ENCODE results near the gene DMD. TPM values are rescaled to one million over a fixed set of nuclear protein-coding genes. Genes with fewer than 3 reads are reported as not detected.

DMD gene
- total RNA-seq, 1 donor from 2014 or later = 9.7 TPM

DNA sequence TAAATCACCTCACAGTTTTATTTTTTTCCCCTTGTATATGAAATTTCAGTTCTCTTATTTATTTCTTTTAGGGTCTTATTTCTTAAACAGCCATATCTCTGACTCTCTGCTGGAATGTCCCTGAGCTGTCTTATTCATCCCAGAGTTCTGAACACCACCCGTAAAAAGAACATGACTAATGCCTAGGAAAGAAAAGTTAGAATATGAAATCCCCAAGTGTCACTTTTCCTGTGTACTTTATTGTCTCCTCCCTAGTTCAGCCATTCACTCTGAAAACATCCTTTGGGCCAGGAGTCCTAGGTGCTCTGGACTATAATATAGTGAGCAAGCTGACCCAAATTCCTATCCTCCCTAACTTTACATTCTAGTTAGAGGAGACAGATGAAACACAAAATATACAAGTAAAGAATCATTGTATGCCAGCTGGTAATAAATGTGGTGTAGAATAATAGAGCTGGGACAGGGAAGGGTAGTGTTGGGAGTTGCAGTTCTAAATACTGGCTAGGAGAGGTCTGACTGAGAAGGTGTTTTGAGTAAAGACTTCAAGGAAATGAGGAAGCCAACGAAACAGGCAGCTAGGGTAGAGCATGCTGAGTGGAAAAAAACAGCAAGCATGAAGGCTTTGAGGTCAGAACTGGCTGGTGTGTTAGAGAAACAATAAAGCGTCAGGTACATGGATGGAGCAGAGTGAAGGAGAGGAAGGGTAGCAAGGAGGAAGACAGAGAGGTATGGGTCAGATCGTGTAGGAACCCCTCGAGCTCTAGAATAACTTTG, 2098.9 kb downstream of the DMD start:
- Mint-ChIP-seq H3K27ac (ENCODE audit: unreplicated experiment) (no peak overlapping the region), H3K27me3 (ENCODE audit: low read depth) (no peaks in the 10 kb centered on the region), H3K4me1 (no peaks in the 10 kb centered on the region), H3K36me3 (ENCODE audit: low read depth) (peaks cover 3% of the 10 kb centered on the region), H3K9me3 (peaks cover 20% of the 10 kb centered on the region), H3K4me3 (no peak overlapping the region)
- TF ChIP-seq, protein P1, sequence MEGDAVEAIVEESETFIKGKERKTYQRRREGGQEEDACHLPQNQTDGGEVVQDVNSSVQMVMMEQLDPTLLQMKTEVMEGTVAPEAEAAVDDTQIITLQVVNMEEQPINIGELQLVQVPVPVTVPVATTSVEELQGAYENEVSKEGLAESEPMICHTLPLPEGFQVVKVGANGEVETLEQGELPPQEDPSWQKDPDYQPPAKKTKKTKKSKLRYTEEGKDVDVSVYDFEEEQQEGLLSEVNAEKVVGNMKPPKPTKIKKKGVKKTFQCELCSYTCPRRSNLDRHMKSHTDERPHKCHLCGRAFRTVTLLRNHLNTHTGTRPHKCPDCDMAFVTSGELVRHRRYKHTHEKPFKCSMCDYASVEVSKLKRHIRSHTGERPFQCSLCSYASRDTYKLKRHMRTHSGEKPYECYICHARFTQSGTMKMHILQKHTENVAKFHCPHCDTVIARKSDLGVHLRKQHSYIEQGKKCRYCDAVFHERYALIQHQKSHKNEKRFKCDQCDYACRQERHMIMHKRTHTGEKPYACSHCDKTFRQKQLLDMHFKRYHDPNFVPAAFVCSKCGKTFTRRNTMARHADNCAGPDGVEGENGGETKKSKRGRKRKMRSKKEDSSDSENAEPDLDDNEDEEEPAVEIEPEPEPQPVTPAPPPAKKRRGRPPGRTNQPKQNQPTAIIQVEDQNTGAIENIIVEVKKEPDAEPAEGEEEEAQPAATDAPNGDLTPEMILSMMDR (conservative IDR thresholded peaks at IDR 0.05) = no peak
- DNase-seq (ENCODE audit: low read depth, low spot score) = no peak

DNA sequence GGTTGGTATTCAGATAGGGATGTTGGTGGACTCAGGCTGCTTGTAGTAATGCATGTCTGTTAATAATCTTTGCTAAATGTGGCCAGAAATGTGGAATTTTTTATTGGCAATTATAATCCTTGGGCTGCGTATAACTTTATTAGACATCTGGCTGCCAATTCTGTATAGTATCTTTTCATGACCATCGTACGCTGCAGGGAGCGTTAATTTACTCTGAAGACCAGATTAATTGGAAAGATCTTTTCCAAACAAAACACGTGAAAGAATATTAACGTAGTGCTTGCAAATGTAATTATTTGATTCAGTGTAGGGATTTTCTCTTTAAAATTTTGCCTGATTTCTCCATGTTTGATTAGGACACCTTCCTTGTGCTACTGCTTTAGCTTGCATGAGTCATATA, 2100.7 kb downstream of the DMD start:
- TF ChIP-seq, protein P1 (conservative IDR thresholded peaks at IDR 0.05) = no peak
- Mint-ChIP-seq H3K27ac (ENCODE audit: unreplicated experiment) (no peak overlapping the region), H3K4me1 (no peaks in the 10 kb centered on the region), H3K36me3 (ENCODE audit: low read depth) (peaks cover 3% of the 10 kb centered on the region), H3K9me3 (peaks cover 29% of the 10 kb centered on the region), H3K27me3 (ENCODE audit: low read depth) (no peaks in the 10 kb centered on the region), H3K4me3 (no peak overlapping the region)
- no peak for DNase-seq (ENCODE audit: low read depth, low spot score)

DNA sequence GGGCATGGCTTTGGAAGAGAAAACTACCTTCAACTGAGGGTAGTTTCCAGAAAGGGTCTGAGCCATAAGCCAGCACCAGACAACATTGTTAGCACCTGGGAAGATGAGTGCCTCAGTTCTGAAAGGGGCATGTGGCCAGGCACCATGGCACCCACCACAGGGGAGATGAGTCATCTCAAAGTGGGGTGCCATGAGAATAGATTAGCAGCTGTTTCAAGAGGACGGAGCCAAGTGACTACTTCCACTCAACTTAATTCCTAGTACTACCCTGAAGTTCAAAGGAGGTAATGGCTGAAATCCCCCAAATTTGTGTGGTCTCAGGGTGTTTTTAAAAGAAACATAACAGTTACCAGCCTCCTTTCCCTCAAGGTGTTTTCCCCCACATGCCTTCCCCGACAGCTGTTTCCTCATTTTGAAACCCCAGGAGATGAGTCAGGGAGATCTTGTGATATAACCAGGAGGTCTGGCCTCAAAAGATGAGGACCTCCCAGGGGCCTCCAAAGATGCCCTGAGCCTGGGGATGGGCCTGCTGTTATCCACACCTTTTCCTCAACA, 2111.7 kb downstream of the DMD start:
- no peak overlapping the region for H3K27ac Mint-ChIP-seq (ENCODE audit: unreplicated experiment)
- no peaks in the 10 kb centered on the region for H3K36me3 Mint-ChIP-seq (ENCODE audit: low read depth)
- no peaks in the 10 kb centered on the region for H3K4me1 Mint-ChIP-seq
- DNase-seq (ENCODE audit: low read depth, low spot score) = no peak
- peaks cover 17% of the 10 kb centered on the region for H3K9me3 Mint-ChIP-seq
- TF ChIP-seq, protein P1 (conservative IDR thresholded peaks at IDR 0.05) = no peak
- H3K4me3 Mint-ChIP-seq = no peak overlapping the region
- no peaks in the 10 kb centered on the region for H3K27me3 Mint-ChIP-seq (ENCODE audit: low read depth)

DNA sequence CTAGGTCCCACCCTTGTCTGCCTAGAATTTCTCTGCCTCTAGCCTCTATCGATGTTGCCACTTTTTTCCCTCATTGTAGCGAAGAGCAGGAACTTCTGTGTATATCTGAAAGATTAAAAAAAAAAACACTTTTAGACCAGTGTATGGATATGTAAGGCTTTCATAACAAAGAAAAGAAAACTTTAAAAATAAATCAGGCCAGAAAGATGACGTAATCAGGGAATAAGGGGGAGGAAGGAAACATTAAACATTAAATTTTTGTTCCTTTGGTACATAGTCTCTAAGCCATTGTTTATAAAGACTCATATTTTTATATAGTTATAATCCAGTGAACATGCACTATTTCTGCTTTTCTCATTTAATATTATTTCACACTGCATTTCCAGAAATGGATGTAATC, 2113.3 kb downstream of the DMD start:
- H3K4me3 Mint-ChIP-seq = no peak overlapping the region

GRCh38 chrX:31093639-31093975, 2117.7 kb downstream of the DMD start:
- Mint-ChIP-seq H3K4me3 (no peak overlapping the region), H3K9me3 (peaks cover 21% of the 10 kb centered on the region), H3K36me3 (ENCODE audit: low read depth) (peaks cover 3% of the 10 kb centered on the region), H3K27me3 (ENCODE audit: low read depth) (no peaks in the 10 kb centered on the region), H3K4me1 (no peaks in the 10 kb centered on the region), H3K27ac (ENCODE audit: unreplicated experiment) (no peak overlapping the region)
- DNase-seq (ENCODE audit: low read depth, low spot score) = no peak
- TF ChIP-seq, protein P1 (conservative IDR thresholded peaks at IDR 0.05) = no peak

More for the DNA sequence above, 2113.3 kb downstream of the DMD start:
- Mint-ChIP-seq H3K27ac (ENCODE audit: unreplicated experiment) (no peak overlapping the region), H3K4me1 (no peaks in the 10 kb centered on the region), H3K9me3 (peaks cover 14% of the 10 kb centered on the region), H3K36me3 (ENCODE audit: low read depth) (peaks cover 3% of the 10 kb centered on the region), H3K27me3 (ENCODE audit: low read depth) (no peaks in the 10 kb centered on the region)
- TF ChIP-seq, protein P1 (conservative IDR thresholded peaks at IDR 0.05) = no peak
- DNase-seq (ENCODE audit: low read depth, low spot score) = no peak
